Sciatic nerve (tissue), 2 donors: ENCODE measurements around the gene CCDC148. TPM values are rescaled to one million over a fixed set of nuclear protein-coding genes. Genes with fewer than 3 reads are reported as not detected.

ENCODE experiments used
- ATAC-seq: fragments of 200-7000 bp; cut with Tn5 transposase; one replicate; pipeline ENCODE4 v1.9.1; 2020; ENCODE audit warnings: mild to moderate bottlenecking, moderate library complexity
- DNase-seq: peaks from one replicate; pipeline ENCODE4 v3.0.0-alpha.2; 2020; ENCODE audit warnings: low spot score
- intact Hi-C: fragments of 100-400 bp; cut with DNase I; formaldehyde crosslinking; loops from one replicate; pipeline ENCODE4 v1.14.2; 2022
- total RNA-seq: library from RNA; stranded (reverse); fragmentation: NEBNext Ultra II Directional; extraction: Animal tissue kit (Norgen Biotek cat#: 25700); gene quantifications from one replicate; pipeline ENCODE4 v1.2.1, GENCODE V29; 2021
- donor health status: DM: no; HTN: no; CAD: no.
- donor health status: DM: no; HTN: no; CAD: no.

Gene CCDC148
- total RNA-seq, 1 donor from 2014 or later: 2.9 TPM

GRCh38 chr2:158124896-158125295 is 331.7 kb downstream of the CCDC148 start:
- DNase-seq: no peak
- ATAC-seq: no peak
- intact Hi-C loops: no loop called here

Other genes with a start within 250 kb of the CCDC148 start
- gene PKP4, start 199 bp upstream of the CCDC148 start, total RNA-seq: 117 TPM